Stimulated activated CD8-positive, alpha-beta memory T cell treated with anti-CD3 and anti-CD28 coated beads, Interleukin-12 subunit alpha, Interleukin-12 subunit beta, amount 100 ng/mL, for 1 hour (primary cell): ENCODE measurements around the gene INPP4A.
A peak's percentile ranks its signal among the peaks of the same experiment; 100 is the strongest.

ENCODE experiments used
- DNase-seq: peaks from one replicate; pipeline ENCODE4 v3.0.0-alpha.2; 2020; ENCODE audit warnings: low read depth

The INPP4A gene

DNA sequence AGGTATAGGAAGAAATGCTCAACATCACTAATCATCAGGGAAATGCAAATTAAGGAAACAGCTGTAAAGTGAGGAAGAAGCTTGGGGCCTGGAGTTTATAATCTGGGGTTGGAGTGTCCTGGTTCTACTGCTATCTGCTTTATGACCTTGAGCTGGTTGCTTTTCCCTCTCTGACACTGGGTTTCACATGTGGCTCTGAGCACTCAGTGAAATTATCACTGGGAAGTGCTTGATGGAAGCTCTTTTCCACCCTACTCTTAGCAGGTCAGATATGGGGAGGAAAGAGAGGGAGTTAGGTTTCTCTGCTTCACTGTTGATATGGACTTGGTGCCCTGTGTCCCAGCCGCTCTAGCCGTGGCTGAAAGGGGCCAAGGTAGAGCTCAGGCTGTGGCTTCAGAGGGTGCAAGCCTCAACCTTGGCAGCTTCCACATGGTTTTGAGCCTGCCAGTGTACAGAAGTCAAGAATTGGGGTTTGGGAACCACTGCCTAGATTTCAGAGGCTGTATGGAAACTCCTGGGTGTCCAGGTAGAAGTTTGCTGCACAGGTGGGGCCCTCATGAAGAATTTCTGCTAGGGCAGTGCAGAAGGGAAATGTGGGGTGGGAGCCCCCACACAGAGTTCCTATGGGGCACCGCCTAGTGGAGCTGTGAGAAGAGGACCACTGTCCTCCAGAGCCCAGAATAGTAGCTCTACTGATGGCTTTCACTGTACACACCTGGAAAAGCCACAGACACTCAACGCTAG lies 52.3 kb downstream of the INPP4A start:
- no peak for DNase-seq

- DNase-seq = no peak
Measured at GRCh38 chr2:98498703-98499440, 54.2 kb downstream of the INPP4A start.

GRCh38 chr2:98500561-98500960 lies 55.9 kb downstream of the INPP4A start:
- DNase-seq = no peak

DNA sequence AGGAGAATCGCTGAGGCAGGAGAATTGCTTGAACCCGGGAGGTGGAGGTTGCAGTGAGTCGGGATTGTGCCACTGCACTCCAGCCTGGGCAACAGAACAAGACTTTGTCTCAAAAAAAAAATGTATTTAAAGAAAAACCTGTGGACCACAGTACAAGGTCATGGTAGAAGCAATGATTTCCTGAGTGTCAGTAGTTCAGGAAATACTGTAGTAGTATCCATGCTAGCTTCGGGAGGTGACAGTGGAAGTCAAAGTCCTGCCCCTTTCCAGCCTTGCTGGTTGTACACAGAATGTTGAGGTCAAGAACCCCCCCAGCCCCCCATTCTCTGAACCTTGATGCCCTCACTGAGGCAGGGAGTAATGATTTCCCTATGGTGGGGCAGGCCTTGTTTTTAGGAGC lies 56.6 kb downstream of the INPP4A start:
- DNase-seq = no peak

DNA sequence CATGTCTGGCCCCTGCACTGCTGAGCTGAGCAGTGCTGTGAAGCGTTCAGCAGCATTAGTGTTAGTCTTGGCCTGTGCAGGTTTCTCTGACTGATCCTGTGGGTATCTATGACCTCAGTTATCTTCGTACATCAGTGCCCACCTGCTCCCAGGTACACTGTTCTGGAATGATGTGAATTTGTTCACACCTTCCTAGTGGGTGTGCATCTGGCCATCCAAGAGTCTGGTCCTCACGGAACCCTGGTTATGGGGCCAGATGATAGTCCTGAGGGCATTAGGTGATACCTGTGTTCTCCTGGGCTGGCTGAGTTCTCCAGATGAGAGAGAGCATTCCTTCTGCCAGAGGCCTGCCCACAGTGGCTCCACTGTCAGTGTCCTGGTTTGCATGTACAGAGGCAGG lies 57.2 kb downstream of the INPP4A start:
- DNase-seq = no peak

GRCh38 chr2:98502556-98503335 lies 58.1 kb downstream of the INPP4A start:
- DNase-seq = no peak

DNA sequence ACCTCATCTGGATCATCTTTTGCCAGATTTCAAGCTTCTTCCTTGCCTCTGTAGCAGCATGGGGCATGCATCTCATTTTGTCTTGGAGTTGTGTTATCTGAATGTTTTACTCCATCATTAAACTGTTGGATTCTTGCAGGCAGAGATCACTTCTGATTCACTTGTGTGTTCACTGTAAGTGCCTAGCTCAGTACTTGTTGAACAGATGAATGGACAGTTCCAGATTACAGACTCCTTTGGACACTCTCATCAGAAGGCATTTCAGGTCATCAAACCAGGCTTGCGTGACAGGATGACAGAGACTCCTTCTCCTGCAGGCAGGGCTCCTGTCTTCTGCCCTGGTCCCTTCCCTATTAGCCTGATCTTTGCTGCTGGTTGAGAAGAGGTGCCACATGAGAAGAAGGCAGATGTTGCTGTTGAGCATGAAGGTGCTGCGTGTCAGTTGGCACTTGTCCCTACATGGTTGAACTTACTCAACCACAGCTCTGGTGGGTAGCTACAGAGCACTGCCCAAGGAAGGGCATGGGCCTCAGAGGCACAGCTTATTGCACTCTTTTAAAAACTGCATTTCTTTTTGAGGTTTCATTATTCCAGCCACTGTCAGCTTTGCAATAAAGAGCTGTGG lies 58.9 kb downstream of the INPP4A start:
- no peak for DNase-seq

DNA sequence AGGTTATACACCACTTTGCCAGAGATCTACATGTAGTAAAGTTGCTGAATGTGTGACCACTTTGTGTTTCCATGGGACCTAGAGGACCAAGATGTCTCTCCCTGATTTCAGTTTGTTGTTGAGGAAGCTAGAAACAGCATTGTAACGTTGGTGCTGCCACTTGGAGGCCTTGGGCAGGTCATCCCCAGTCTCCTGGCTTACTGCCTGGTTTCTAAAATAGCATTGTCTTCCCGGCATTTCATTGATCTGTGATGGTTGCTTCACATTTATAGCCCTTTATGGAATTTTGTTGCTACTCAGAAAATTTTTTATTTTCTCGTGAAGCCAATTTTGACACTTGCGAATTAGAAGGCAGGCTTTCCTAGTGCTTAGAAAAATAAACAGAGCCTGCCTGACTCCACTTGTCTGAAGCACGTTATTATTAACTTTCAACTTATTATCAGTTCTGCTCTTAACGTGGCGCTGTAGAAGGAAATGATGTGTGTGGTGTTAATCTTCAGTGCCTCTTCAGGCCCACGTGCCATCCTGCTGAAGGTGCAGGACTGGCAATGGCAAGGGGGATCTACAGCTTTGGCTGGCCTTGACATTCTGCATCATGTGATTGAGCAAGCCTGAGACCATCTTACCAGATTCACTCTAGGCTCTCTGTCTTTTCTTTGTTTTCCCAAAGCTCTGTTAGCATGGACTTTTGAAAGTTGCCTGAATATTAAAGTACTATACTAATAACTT lies 59.9 kb downstream of the INPP4A start:
- DNase-seq = no peak

GRCh38 chr2:98505311-98505808 lies 60.7 kb downstream of the INPP4A start:
- DNase-seq = peak; percentile 16

GRCh38 chr2:98505971-98506664 lies 61.5 kb downstream of the INPP4A start:
- DNase-seq = no peak

- DNase-seq = no peak
Measured at GRCh38 chr2:98506881-98507280, 62.2 kb downstream of the INPP4A start.

- DNase-seq = no peak
Measured at GRCh38 chr2:98507461-98507860, 62.8 kb downstream of the INPP4A start.

DNA sequence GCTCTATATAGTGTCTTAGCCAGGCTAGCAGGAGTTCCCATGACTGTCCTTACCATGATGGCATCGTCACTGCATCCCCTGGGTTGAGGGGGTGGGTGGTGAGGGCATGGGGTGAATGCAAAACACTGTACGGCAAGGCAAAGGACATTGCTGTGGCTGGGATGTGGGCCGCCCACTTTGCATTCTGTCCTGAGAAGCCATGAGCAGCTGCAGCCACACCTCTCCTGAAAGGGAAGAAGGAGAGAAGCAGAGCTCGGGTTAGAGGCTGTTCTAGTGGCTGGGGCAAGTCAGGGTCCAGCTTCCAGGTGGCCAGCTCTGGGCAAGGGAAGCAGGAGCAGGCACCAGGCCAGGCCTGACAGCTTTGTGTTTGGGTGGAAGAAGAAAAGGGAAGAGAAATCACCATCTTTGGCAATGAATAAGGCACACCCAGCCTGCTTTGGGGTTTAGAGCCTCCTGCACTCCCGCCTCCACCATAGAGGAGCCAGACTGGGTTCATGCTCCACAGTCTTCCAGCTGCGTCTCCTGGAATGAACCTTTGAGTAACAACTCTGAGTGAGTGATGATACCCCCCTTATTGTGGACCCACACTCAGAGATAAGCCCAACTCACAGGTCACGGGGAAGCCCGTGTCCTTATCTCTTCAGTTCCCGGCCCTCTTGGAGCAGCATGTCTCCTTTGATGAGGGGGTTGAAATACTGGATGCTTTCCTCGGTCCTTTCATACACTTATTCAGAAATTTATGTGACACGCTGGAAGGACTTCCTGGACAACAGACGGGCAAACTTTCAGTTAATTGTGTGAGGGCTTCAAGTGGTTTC lies 63.4 kb downstream of the INPP4A start:
- no peak for DNase-seq

DNA sequence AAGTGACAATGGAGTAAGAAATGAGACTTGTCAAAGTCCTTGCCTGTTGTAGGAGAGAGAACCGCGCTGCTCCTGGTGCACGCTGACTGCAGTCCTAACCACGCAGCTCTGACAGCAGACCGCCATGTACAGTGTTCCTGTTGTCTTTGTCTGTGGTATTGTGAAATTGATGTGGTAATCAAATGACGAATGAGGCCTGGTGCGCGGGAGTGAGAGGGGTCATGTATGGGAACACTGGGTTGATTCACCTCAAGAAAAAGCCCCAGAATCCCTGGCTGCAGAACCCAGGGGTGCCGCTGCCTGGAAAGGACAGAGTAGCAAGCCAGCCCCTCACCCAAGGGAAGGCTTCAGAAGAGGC lies 64.0 kb downstream of the INPP4A start:
- peak; percentile 35 for DNase-seq

- DNase-seq = no peak
Measured at GRCh38 chr2:98509542-98510321, 65.1 kb downstream of the INPP4A start.

DNA sequence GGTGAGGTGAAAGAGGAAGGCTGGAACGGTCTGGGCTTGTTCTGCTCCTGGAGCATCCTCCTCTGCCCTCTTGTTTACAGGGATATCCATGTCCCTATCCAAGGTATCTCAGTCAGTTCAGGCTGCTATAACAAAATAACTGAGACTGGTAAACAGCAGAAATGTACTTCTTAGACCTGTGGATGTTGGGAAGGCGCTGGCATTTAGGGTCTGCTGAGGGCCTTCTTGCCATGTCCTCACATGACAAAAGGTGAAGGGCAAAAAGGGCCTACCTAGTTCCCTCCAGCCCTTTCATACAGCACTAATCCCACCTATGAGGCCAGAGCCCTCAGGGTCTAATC lies 65.6 kb downstream of the INPP4A start:
- no peak for DNase-seq

DNA sequence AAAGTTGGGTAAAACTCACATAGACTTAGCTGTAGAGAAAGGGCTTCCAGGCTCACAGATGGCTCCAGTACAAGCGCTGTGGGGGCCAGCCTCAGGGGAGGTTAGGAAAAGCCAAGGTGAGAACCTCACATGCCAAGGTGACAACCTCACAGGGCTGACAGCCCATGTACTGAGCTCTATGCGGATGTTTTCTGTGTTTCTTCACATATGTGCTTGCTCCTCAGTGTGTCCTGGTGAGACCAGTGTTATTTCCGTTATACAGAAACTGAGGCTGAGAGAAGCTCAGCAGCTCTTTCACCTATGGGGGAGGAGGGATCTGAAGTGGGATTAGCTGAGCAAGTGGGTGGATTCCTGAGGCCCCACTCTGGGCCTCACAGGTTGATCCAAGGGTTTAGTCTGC lies 67.3 kb downstream of the INPP4A start:
- DNase-seq = no peak

- DNase-seq = no peak
Measured at GRCh38 chr2:98512699-98513098, 68.0 kb downstream of the INPP4A start.

DNA sequence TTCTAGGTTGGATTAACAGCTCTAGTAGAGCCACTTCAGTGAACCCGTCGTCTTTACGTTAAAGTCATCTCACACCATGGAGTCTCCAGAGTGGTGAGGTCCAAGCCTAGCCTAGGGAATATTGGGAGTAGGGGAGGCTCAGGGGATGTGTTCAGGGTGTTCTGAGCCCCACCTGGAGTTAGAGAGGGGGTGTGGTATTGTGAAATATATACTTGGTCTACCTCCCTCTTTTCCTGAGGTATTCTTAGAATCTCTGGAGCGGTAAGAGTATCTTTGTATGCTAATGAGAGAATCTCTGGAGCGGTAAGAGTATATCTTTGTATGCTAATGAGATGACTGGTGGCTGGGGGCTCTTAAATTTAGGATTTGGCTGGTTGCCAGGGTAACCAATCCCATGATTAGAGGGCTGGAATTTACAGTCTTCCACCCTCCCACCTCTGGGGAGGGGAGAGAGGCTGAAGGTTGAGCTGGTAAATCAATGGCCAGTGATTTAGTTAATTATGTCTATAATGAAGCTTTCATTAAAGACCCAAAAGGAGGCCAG lies 69.5 kb downstream of the INPP4A start:
- DNase-seq = no peak
